ENCODE data around the gene NXPH2.
A peak's percentile ranks its signal among the peaks of the same experiment; 100 is the strongest.

The NXPH2 gene

DNA sequence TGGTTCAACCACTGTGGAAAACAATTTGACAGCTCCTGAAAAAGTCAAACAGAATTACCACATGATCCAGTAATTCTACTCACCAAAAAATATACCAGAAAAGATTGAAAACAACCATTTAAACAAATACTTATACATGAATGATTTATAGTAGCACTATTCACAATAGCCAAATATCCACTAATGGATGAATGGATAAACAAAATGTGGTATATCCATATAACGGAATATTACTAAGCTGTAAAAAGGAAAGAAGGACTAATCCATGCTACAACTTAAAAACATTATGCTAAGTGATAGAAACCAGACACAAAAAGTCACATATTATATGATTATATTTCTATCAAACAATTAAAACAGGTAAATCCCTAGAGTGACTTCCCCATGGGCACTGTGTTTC, 147.1 kb downstream of the NXPH2 start:
- H3K9me3 ChIP-seq (ENCODE audit: severe bottlenecking), result no peaks in the 10 kb centered on the region
- no peak for DNase-seq (ENCODE audit: low spot score)
- H3K36me3 ChIP-seq (ENCODE audit: low read depth), result no peaks in the 10 kb centered on the region
- TF ChIP-seq, protein P1, sequence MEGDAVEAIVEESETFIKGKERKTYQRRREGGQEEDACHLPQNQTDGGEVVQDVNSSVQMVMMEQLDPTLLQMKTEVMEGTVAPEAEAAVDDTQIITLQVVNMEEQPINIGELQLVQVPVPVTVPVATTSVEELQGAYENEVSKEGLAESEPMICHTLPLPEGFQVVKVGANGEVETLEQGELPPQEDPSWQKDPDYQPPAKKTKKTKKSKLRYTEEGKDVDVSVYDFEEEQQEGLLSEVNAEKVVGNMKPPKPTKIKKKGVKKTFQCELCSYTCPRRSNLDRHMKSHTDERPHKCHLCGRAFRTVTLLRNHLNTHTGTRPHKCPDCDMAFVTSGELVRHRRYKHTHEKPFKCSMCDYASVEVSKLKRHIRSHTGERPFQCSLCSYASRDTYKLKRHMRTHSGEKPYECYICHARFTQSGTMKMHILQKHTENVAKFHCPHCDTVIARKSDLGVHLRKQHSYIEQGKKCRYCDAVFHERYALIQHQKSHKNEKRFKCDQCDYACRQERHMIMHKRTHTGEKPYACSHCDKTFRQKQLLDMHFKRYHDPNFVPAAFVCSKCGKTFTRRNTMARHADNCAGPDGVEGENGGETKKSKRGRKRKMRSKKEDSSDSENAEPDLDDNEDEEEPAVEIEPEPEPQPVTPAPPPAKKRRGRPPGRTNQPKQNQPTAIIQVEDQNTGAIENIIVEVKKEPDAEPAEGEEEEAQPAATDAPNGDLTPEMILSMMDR (IDR thresholded peaks at IDR 0.05; ENCODE audit: poor library complexity, severe bottlenecking), result no peak
- H3K4me1 ChIP-seq (ENCODE audit: insufficient read depth, poor library complexity, severe bottlenecking), result peaks cover 2% of the 10 kb centered on the region
- H3K4me3 ChIP-seq (ENCODE audit: severe bottlenecking), result no peak overlapping the region
- ATAC-seq (ENCODE audit: low read depth), result no peak
- no peak overlapping the region for H3K27ac ChIP-seq (ENCODE audit: poor library complexity, severe bottlenecking)
- H3K27me3 ChIP-seq (ENCODE audit: insufficient read depth, poor library complexity, severe bottlenecking), result no peaks in the 10 kb centered on the region

DNA sequence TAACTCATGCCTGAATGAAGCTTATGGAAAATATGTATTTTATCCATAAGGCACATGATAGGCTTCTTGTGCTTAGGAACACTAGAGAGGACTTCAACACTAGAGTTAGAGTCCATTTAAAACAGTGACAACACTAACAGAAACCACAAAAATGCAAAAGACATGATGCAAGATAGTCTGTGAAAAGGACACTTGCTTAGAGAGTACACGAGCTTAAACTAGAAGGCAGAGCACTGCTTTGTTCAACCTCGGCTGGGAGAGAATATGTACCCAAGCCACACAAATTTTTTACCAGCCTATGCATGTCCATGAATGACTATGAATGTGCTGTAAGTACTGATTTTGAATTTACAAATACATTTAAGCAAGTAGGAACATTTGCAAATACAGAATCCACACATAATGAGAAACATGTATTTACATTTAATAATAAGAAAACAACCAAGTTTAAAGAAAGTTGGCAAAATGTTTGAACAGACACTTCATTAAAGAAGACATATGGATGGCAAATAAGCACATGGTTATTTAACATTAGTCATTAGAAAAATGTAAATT, 148.0 kb downstream of the NXPH2 start:
- DNase-seq (ENCODE audit: low spot score) (no peak), ATAC-seq (ENCODE audit: low read depth) (peak; percentile 68)

DNA sequence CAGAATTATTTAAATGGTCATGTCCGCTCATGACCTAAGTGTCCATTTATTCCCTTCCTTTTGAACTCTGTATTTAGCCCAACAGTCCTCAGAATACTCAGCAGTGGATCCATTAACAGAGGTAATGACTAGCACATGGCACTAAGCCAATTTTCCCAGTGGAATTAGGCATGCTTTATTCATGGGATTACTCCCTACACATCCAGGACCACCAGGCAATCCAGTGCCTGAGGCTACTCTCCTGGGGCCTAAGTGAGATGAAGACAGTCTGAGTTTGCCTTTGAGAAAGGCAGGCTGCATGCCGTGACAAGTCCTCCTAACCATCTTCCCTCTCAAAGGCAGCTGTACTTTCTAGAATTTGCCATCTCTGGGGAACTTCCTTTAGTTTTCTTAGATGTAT, 150.0 kb downstream of the NXPH2 start:
- ATAC-seq (ENCODE audit: low read depth), result no peak
- Histone ChIP-seq H3K27ac (ENCODE audit: poor library complexity, severe bottlenecking) (no peak overlapping the region), H3K27me3 (ENCODE audit: insufficient read depth, poor library complexity, severe bottlenecking) (no peaks in the 10 kb centered on the region), H3K4me1 (ENCODE audit: insufficient read depth, poor library complexity, severe bottlenecking) (peaks cover 2% of the 10 kb centered on the region), H3K4me3 (ENCODE audit: severe bottlenecking) (no peak overlapping the region), H3K9me3 (ENCODE audit: severe bottlenecking) (no peaks in the 10 kb centered on the region), H3K36me3 (ENCODE audit: low read depth) (no peaks in the 10 kb centered on the region)
- DNase-seq (ENCODE audit: low spot score), result no peak
- TF ChIP-seq, protein P1 (IDR thresholded peaks at IDR 0.05; ENCODE audit: poor library complexity, severe bottlenecking), result no peak

More for the DNA sequence above, 148.0 kb downstream of the NXPH2 start:
- Histone ChIP-seq H3K36me3 (ENCODE audit: low read depth) (no peaks in the 10 kb centered on the region), H3K27me3 (ENCODE audit: insufficient read depth, poor library complexity, severe bottlenecking) (no peaks in the 10 kb centered on the region), H3K9me3 (ENCODE audit: severe bottlenecking) (no peaks in the 10 kb centered on the region), H3K27ac (ENCODE audit: poor library complexity, severe bottlenecking) (no peak overlapping the region), H3K4me1 (ENCODE audit: insufficient read depth, poor library complexity, severe bottlenecking) (peaks cover 2% of the 10 kb centered on the region), H3K4me3 (ENCODE audit: severe bottlenecking) (no peak overlapping the region)
- TF ChIP-seq, protein P1 (IDR thresholded peaks at IDR 0.05; ENCODE audit: poor library complexity, severe bottlenecking), result no peak

DNA sequence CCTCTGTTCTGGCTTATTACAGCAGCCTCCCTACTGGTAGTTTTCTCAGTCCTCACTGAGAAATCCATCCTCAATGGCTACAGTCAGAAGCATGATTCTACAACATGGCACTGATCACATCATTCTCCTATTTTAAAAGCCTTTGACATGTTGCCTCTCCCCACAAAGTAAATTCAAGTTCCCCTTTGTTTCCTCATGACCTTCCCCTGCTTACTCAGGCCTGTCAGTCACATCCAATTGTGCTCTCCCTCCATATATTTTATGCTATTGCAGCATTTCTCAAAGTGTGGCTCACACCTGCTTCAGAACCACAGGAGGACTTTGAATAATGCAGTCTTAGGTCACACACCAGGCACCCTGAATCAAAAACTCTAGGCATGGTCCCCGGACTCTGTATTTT, 154.0 kb downstream of the NXPH2 start:
- no peaks in the 10 kb centered on the region for H3K27me3 ChIP-seq (ENCODE audit: insufficient read depth, poor library complexity, severe bottlenecking)
- DNase-seq (ENCODE audit: low spot score), result no peak
- ATAC-seq (ENCODE audit: low read depth), result no peak
- H3K9me3 ChIP-seq (ENCODE audit: severe bottlenecking), result no peaks in the 10 kb centered on the region
- TF ChIP-seq, protein P1 (IDR thresholded peaks at IDR 0.05; ENCODE audit: poor library complexity, severe bottlenecking), result no peak
- peaks cover 2% of the 10 kb centered on the region for H3K4me1 ChIP-seq (ENCODE audit: insufficient read depth, poor library complexity, severe bottlenecking)
- H3K4me3 ChIP-seq (ENCODE audit: severe bottlenecking), result no peak overlapping the region
- H3K27ac ChIP-seq (ENCODE audit: poor library complexity, severe bottlenecking), result no peak overlapping the region
- H3K36me3 ChIP-seq (ENCODE audit: low read depth), result no peaks in the 10 kb centered on the region

DNA sequence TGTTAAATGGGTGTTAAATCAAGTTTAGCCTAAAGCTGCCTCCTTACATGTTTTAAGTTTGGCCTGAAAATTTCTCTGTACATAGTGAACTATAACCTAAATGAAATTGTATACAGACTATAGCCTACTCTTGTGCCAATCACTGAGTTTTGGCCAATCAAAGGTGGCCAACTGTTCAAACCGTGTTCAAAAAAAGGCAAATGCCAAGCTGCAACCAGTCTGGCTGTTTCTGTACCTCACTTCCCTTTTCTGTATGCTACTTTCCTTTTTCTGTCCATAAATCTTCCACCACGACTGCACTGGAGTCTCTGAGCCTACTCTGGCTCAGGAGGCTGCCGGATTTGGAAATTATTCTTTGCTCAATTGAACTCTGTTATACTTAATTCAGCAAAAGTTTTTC, 157.6 kb downstream of the NXPH2 start:
- no peak for ATAC-seq (ENCODE audit: low read depth)
- H3K36me3 ChIP-seq (ENCODE audit: low read depth), result no peaks in the 10 kb centered on the region
- H3K9me3 ChIP-seq (ENCODE audit: severe bottlenecking), result no peaks in the 10 kb centered on the region
- DNase-seq (ENCODE audit: low spot score), result no peak
- TF ChIP-seq, protein P1 (IDR thresholded peaks at IDR 0.05; ENCODE audit: poor library complexity, severe bottlenecking), result no peak
- no peak overlapping the region for H3K27ac ChIP-seq (ENCODE audit: poor library complexity, severe bottlenecking)
- no peak overlapping the region for H3K4me3 ChIP-seq (ENCODE audit: severe bottlenecking)
- H3K4me1 ChIP-seq (ENCODE audit: insufficient read depth, poor library complexity, severe bottlenecking), result no peaks in the 10 kb centered on the region
- no peaks in the 10 kb centered on the region for H3K27me3 ChIP-seq (ENCODE audit: insufficient read depth, poor library complexity, severe bottlenecking)

Measured in RWPE2 (cell line).